Cardiac muscle cell (in vitro differentiated cells and primary cell): ENCODE results near the gene BNC2. TPM values are rescaled to one million over a fixed set of nuclear protein-coding genes. Genes with fewer than 3 reads are reported as not detected.

Source experiments
- DNase-seq, 2 donors: peaks; one replicate each; pipeline versions ENCODE4 v3.0.0 to v3.0.0-alpha.2; 2010 to 2017; ENCODE audit warnings: low read depth in 1 of 2, low spot score in 1 of 2
- H3K27ac ChIP-seq: fragments of 200-600 bp; sonication (generic); 2 replicates; pipeline ENCODE4 v1.5.1; 2016
- H3K27me3 ChIP-seq: fragments of 200-600 bp; sonication (generic); 2 replicates; pipeline ENCODE4 v1.6.0; 2016; ENCODE audit warnings: control low read depth
- H3K36me3 ChIP-seq: fragments of 200-600 bp; sonication (generic); 2 replicates; pipeline ENCODE4 v1.5.1; 2016; ENCODE audit warnings: control low read depth
- H3K4me1 ChIP-seq: fragments of 200-600 bp; sonication (generic); 2 replicates; pipeline ENCODE4 v1.8.1; 2017; ENCODE audit warnings: low read depth, mild to moderate bottlenecking, mixed run types
- H3K4me3 ChIP-seq: fragments of 200-600 bp; sonication (generic); 2 replicates; pipeline ENCODE4 v1.5.1; 2016; ENCODE audit warnings: mild to moderate bottlenecking
- H3K9me3 ChIP-seq: fragments of 200-600 bp; sonication (generic); 2 replicates; pipeline ENCODE4 v1.5.1; 2017; ENCODE audit warnings: low read depth, mild to moderate bottlenecking, control low read depth
- CTCF ChIP-seq: IDR thresholded peaks from 2 replicates; pipeline ENCODE4 v1.5.1; 2012; ENCODE audit warnings: low read depth, mild to moderate bottlenecking, low read length
- polyA plus RNA-seq: library from polyadenylated mRNA; unstranded; fragments of >200 nt; fragmentation: Nextera tagmentation; extraction: Ambion mirVana; gene quantifications from 2 replicates; pipeline ENCODE4 v1.2.1, GENCODE V29; 2016
- total RNA-seq: library from RNA; depleted of rRNA; stranded (reverse); fragments of >200 nt; gene quantifications from 2 replicates; pipeline ENCODE4 v1.2.3, GENCODE V29; 2016

BNC2 gene
- total and polyA plus RNA-seq, 2 experiments from 2014 or later, result 0.54 to 0.55 TPM

- H3K9me3 ChIP-seq, result no peaks in the 10 kb centered on the region
- no peak for TF ChIP-seq CTCF
- no peak overlapping the region for H3K4me3 ChIP-seq
- H3K27me3 ChIP-seq, result peaks cover 74% of the 10 kb centered on the region
- no peaks in the 10 kb centered on the region for H3K4me1 ChIP-seq
- H3K27ac ChIP-seq, result no peak overlapping the region
- no peak for DNase-seq
- H3K36me3 ChIP-seq, result no peaks in the 10 kb centered on the region
Measured at GRCh38 chr9:16681652-16681987, 188.8 kb downstream of the BNC2 start.

GRCh38 chr9:16680975-16681651 lies 189.4 kb downstream of the BNC2 start:
- H3K27ac ChIP-seq, result no peak overlapping the region

GRCh38 chr9:16680541-16680940 lies 189.9 kb downstream of the BNC2 start:
- no peak for DNase-seq
- Histone ChIP-seq H3K4me3 (no peak overlapping the region), H3K27ac (no peak overlapping the region), H3K36me3 (no peaks in the 10 kb centered on the region), H3K9me3 (no peaks in the 10 kb centered on the region), H3K4me1 (no peaks in the 10 kb centered on the region), H3K27me3 (peaks cover 67% of the 10 kb centered on the region)
- no peak for TF ChIP-seq CTCF

More at GRCh38 chr9:16680975-16681651, 189.4 kb downstream of the BNC2 start:
- Histone ChIP-seq H3K9me3 (no peaks in the 10 kb centered on the region), H3K4me1 (no peaks in the 10 kb centered on the region), H3K36me3 (no peaks in the 10 kb centered on the region), H3K27me3 (peaks cover 69% of the 10 kb centered on the region), H3K4me3 (no peak overlapping the region)
- peak in 1 of 2 donors; percentile 40 for DNase-seq
- TF ChIP-seq CTCF, result no peak

GRCh38 chr9:16679327-16679821 lies 191.1 kb downstream of the BNC2 start:
- H3K4me1 ChIP-seq, result no peaks in the 10 kb centered on the region
- peaks cover 55% of the 10 kb centered on the region for H3K27me3 ChIP-seq
- no peak overlapping the region for H3K27ac ChIP-seq
- no peaks in the 10 kb centered on the region for H3K9me3 ChIP-seq
- no peaks in the 10 kb centered on the region for H3K36me3 ChIP-seq
- no peak for DNase-seq
- H3K4me3 ChIP-seq, result no peak overlapping the region
- no peak for TF ChIP-seq CTCF

GRCh38 chr9:16676519-16676918 lies 194.0 kb downstream of the BNC2 start:
- H3K4me1 ChIP-seq, result no peaks in the 10 kb centered on the region
- H3K27me3 ChIP-seq, result peaks cover 41% of the 10 kb centered on the region
- H3K9me3 ChIP-seq, result no peaks in the 10 kb centered on the region
- no peak for DNase-seq
- H3K36me3 ChIP-seq, result no peaks in the 10 kb centered on the region
- no peak overlapping the region for H3K4me3 ChIP-seq
- H3K27ac ChIP-seq, result no peak overlapping the region
- no peak for TF ChIP-seq CTCF

- no peak for TF ChIP-seq CTCF
- Histone ChIP-seq H3K4me1 (no peaks in the 10 kb centered on the region), H3K27me3 (peaks cover 44% of the 10 kb centered on the region), H3K36me3 (no peaks in the 10 kb centered on the region), H3K9me3 (no peaks in the 10 kb centered on the region), H3K27ac (no peak overlapping the region), H3K4me3 (no peak overlapping the region)
- DNase-seq, result no peak
Measured at GRCh38 chr9:16675131-16675530, 195.3 kb downstream of the BNC2 start.
